Cerebellar nuclear complex (tissue), 1 donor: Measurements from ENCODE around the gene BCAS3.
"Not testable (repeated sequence)": the region's sequence is repeated elsewhere in the genome, so short reads cannot be mapped to it uniquely, and the experiment has no call there.

Experiments
- DNase-seq, 2 experiments: peaks; one replicate each; lab custom pipeline; 2025; lab: John Stamatoyannopoulos, UW

BCAS3 gene

GRCh38 chr17:61422116-61422799 lies 744.6 kb downstream of the BCAS3 start:
- no peak for DNase-seq

GRCh38 chr17:61422869-61423268 lies 745.2 kb downstream of the BCAS3 start:
- DNase-seq: no peak

GRCh38 chr17:61423967-61424649 lies 746.5 kb downstream of the BCAS3 start:
- DNase-seq: no peak

GRCh38 chr17:61425682-61426481 lies 748.2 kb downstream of the BCAS3 start:
- no peak for DNase-seq

- DNase-seq: no peak
Measured at GRCh38 chr17:61426482-61427304, 749.0 kb downstream of the BCAS3 start.

- no peak for DNase-seq
Measured at GRCh38 chr17:61427567-61427966, 749.9 kb downstream of the BCAS3 start.

GRCh38 chr17:61429274-61429673 lies 751.6 kb downstream of the BCAS3 start:
- DNase-seq: no peak

GRCh38 chr17:61429831-61430230 lies 752.2 kb downstream of the BCAS3 start:
- DNase-seq: not testable (repeated sequence)

- DNase-seq: no peak
Measured at GRCh38 chr17:61431594-61432311, 754.1 kb downstream of the BCAS3 start.

- DNase-seq: no peak
Measured at GRCh38 chr17:61436273-61436672, 758.6 kb downstream of the BCAS3 start.

GRCh38 chr17:61436995-61437704 lies 759.5 kb downstream of the BCAS3 start:
- no peak for DNase-seq

- no peak for DNase-seq
Measured at GRCh38 chr17:61440697-61441096, 763.0 kb downstream of the BCAS3 start.

GRCh38 chr17:61441507-61441906 lies 763.9 kb downstream of the BCAS3 start:
- DNase-seq: not testable (repeated sequence)

- no peak for DNase-seq
Measured at GRCh38 chr17:61442136-61442775, 764.6 kb downstream of the BCAS3 start.
